CD4-positive, alpha-beta T cell treated with Interferon alpha-2 for 1 hour (primary cell): ENCODE measurements around the gene PHACTR1.

Experiments
- DNase-seq, 2 donors: peaks; one replicate each; pipeline ENCODE4 v3.0.0-alpha.2; 2020 to 2022

The PHACTR1 gene

DNA sequence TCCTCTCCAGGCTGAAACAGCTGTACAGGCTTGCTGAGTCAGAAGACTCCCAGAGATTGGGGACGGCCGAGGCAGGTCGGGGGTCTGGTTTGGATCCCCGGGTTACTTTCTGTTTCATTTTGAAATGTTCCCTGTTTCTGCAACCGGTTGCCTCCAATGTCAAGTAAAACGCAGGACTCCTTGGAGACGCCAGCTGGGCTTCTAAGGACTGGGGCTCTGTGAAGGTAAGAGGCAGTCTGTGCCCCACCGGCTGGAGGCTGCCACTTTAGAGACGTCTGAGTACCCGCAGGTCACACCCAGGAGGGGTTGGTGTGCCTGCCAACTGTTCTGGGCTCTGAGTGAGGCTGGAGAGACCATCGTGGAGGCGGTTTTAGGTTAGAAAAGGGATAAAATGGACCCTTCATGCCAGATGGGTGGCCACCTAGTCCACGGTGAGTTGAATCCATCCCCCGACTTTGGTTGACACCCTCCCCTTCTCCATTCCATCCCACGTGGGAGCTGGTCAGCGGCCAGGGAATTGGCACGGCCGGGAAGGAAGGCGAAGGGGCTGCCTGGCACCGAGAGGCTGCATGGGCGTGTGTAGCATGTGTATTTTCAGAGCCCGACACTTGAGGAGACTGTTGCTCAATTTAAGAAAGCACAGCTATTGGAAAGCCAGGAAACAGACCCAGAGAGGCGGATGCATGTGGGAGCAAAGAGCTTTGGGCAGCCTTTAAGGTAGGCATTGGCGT lies 240.9 kb downstream of the PHACTR1 start:
- peak; percentile 4 to 7 for DNase-seq

GRCh38 chr6:12958052-12958706 lies 241.6 kb downstream of the PHACTR1 start:
- DNase-seq, result no peak

GRCh38 chr6:12961761-12962160 lies 245.2 kb downstream of the PHACTR1 start:
- DNase-seq, result no peak

- DNase-seq, result no peak
Measured at GRCh38 chr6:12962529-12962928, 246.0 kb downstream of the PHACTR1 start.

- DNase-seq, result no peak
Measured at GRCh38 chr6:12962987-12963386, 246.4 kb downstream of the PHACTR1 start.

DNA sequence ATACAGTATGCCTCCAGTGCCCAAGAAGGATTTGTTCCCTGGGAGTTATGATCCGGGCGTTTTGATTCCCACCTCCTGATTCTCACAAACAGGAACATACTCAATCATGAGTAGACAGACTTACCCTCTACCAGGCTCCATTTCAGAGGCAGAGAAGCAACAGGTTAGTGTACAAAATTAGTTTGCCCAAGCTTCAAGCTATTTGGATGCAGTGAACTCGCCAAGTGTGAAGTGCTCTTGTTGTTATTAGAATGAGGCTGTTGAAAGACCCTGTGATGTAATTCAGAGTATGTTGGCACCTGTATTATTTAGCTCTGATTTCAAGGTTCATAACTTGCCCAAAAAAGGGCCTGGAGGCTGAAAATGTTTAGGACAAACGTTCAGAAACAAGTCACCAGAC lies 247.0 kb downstream of the PHACTR1 start:
- DNase-seq, result no peak

- DNase-seq, result no peak
Measured at GRCh38 chr6:12967686-12968085, 251.1 kb downstream of the PHACTR1 start.

DNA sequence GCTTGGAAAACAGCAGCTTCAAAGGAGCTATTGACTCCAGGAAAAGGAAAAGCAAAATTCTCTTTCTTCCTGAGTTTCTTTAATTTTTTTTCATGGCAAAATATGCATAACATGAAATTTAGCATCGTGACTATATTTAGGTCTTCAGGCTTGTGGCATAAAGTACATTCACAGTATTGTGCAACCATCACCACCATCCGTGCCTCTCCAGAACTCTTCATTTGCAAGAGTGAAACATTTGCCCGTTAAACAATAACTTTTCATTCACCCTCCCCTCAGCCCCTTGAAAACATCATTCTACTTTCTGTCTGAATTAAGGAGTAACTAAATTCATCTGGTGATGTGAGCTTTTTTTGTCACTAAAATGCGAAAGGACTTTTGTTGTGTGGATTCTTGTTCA lies 251.7 kb downstream of the PHACTR1 start:
- no peak for DNase-seq

DNA sequence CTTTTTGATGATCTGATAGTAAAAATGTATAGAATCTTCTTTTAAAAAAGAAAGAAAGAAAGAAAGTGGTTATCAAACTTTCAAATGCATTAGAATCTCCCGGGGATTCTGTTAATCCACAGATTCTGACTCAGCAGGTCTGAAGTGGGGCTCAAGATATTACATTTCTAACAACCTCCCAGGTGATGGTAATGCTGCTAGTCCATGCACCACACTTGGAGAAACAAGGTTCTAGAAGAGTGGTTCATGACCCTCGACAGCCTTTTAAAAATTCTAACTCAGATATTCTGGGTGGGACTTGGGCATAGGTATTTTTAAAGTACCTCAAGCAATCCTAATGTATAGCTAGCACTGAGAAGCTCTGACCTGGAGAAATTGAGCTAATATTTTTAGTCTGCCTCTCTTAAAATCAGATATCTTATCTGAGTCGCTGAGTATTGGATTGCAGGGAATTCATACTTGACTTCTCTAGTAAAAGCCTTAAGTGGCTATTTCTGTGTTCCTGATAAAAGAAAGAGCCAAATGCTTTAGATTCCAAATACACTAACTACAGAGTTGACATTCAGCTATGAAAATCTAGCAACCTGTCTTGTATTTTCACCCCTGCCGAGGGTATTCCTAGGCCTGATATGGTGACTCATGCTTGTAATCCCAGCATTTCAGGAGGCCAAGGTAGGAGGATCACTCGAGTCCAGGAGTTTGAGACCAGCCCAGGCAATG lies 252.4 kb downstream of the PHACTR1 start:
- DNase-seq, result no peak

DNA sequence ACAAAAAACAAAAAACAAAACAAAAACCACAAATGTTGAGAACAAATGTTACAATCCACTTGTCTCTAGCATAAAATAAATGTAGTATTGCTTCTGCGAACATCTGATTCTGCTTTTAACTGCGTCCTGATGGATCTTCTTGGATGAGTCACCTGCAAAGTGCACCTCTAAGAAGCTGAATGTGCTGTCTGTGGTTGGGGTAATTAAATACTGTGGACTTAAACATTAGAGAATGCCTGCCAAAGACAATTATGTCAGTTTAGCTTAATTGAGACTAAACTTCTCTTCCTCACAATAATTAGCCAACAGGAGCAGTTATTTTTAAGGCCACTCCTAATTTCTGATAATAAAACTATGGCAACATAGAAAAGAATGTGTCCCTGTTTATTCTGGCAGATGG lies 253.4 kb downstream of the PHACTR1 start:
- DNase-seq, result no peak

GRCh38 chr6:12973386-12973785 lies 256.8 kb downstream of the PHACTR1 start:
- no peak for DNase-seq

- DNase-seq, result no peak
Measured at GRCh38 chr6:12974551-12974950, 258.0 kb downstream of the PHACTR1 start.

- DNase-seq, result no peak
Measured at GRCh38 chr6:12976366-12976765, 259.8 kb downstream of the PHACTR1 start.

GRCh38 chr6:12977206-12977605 lies 260.6 kb downstream of the PHACTR1 start:
- no peak for DNase-seq

GRCh38 chr6:12977806-12978205 lies 261.2 kb downstream of the PHACTR1 start:
- no peak for DNase-seq

GRCh38 chr6:12980741-12981140 lies 264.2 kb downstream of the PHACTR1 start:
- DNase-seq, result no peak

GRCh38 chr6:12984776-12985175 lies 268.2 kb downstream of the PHACTR1 start:
- DNase-seq, result no peak

DNA sequence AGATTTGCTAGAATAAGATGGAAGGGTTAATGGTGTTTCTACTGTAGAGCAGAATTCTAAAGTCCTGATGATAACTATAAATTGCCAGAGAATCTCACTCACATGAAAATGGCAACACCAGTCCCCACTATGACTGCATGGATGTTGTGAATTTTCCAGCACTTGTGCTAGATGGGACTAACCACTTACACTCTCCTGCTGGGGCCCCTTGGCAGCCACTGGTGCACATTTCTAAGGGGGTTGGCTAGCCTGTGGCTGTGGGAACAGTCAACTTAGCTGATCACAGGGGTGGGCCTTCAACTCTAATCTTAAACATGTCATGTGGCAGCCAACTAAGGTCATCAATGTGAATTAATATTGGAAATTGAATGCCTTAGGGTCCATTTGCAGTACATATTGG lies 271.2 kb downstream of the PHACTR1 start:
- no peak for DNase-seq

DNA sequence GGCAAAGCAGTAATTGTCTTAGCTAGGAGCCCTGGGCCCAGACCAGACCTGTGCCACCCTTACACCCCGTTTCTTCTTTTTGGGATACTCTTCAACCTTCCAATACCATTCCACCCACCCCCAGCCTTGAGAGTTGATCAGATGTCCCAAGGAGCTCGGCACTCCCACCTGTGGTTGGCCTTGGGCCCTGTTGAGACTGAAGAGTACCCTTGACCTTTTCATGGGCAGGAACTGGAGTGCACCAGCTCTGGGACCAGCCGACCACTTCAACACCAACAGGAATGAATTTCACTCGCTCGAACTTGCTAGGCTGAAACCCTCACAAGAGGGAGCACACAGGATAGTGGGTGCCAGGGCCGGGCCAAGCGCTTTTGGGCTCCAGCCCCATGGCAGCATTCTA lies 273.6 kb downstream of the PHACTR1 start:
- DNase-seq, result no peak

GRCh38 chr6:12991435-12991834 lies 274.9 kb downstream of the PHACTR1 start:
- no peak for DNase-seq

- no peak for DNase-seq
Measured at GRCh38 chr6:12992770-12993169, 276.2 kb downstream of the PHACTR1 start.

GRCh38 chr6:12993283-12993898 lies 276.8 kb downstream of the PHACTR1 start:
- no peak for DNase-seq

DNA sequence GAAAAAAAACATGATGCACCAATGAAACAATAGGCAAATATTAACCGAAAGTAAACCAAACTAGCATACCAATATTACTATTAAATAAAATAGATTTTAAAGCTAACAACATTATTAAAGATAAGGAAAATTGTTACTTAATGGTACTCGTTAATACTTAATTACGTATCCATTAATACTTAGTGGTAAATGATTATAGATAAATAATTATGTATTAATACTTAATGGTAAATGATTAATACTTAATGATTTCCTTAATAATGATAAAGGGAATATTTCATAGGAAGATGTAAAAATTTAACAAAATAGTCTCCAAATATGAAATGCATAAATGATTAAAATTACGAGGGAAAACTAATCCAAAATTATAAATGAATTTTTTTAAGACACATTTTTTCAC lies 278.9 kb downstream of the PHACTR1 start:
- DNase-seq, result no peak

DNA sequence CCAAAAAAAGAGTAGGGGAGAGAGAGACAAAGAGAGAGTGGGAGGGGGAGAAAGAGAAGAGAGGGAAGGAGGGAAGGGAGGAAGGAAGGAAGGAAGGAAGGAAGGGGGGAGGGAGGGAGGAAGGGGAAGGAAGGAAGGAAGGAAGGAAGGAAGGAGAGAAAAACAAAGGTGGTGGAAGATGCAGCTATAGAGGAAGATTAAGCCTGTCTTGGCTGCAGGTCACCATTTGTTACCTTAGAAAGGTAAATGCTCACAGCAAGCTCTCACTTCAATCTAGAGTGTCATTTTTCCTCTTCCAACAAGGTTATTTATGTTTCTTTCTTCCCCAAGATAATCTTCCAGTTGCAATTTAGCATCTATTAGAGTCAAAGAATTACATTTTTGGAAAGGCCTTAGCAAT lies 284.0 kb downstream of the PHACTR1 start:
- DNase-seq, result no peak
